ENCODE measurements around the gene CFAP221. TPM values are rescaled to one million over a fixed set of nuclear protein-coding genes. Genes with fewer than 3 reads are reported as not detected.
"Not testable (repeated sequence)": the region's sequence is repeated elsewhere in the genome, so short reads cannot be mapped to it uniquely, and the experiment has no call there.

CFAP221 gene
- total RNA-seq, 1 donor from 2014 or later: 1.0 TPM

GRCh38 chr2:119606674-119607073 is 62.4 kb downstream of the CFAP221 start:
- H3K4me3 ChIP-seq: no peak overlapping the region
- DNase-seq: no peak
- H3K27ac ChIP-seq (replicated peaks): no peak overlapping the region
- intact Hi-C loops (cut with micrococcal nuclease): no loop called here
- H3K27me3 ChIP-seq (ENCODE audit: low read depth): peaks cover 7% of the 10 kb centered on the region
- H3K4me1 ChIP-seq: no peaks in the 10 kb centered on the region
- no peak for TF ChIP-seq CTCF (IDR thresholded peaks at IDR 0.05; ENCODE audit: borderline replicate concordance)
- no peaks in the 10 kb centered on the region for H3K9me3 ChIP-seq (replicated peaks)
- H3K36me3 ChIP-seq: no peaks in the 10 kb centered on the region

GRCh38 chr2:119608553-119608952 is 64.3 kb downstream of the CFAP221 start:
- no peaks in the 10 kb centered on the region for H3K36me3 ChIP-seq
- no peak overlapping the region for H3K27ac ChIP-seq (replicated peaks)
- DNase-seq: no peak
- no peaks in the 10 kb centered on the region for H3K4me1 ChIP-seq
- no peak for TF ChIP-seq CTCF (IDR thresholded peaks at IDR 0.05; ENCODE audit: borderline replicate concordance)
- H3K9me3 ChIP-seq (replicated peaks): peaks cover 10% of the 10 kb centered on the region
- intact Hi-C loops (cut with micrococcal nuclease): no loop called here
- H3K27me3 ChIP-seq (ENCODE audit: low read depth): peaks cover 7% of the 10 kb centered on the region
- H3K4me3 ChIP-seq: no peak overlapping the region

- no peak overlapping the region for H3K4me3 ChIP-seq
- H3K4me1 ChIP-seq: no peaks in the 10 kb centered on the region
- DNase-seq: no peak
- H3K27me3 ChIP-seq (ENCODE audit: low read depth): peaks cover 7% of the 10 kb centered on the region
- no peak overlapping the region for H3K27ac ChIP-seq (replicated peaks)
- intact Hi-C loops (cut with micrococcal nuclease): no loop called here
- H3K36me3 ChIP-seq: no peaks in the 10 kb centered on the region
- TF ChIP-seq CTCF (IDR thresholded peaks at IDR 0.05; ENCODE audit: borderline replicate concordance): no peak
- H3K9me3 ChIP-seq (replicated peaks): peaks cover 18% of the 10 kb centered on the region
These were observed 65.1 kb downstream of the CFAP221 start for GRCh38 chr2:119609337-119609736.

GRCh38 chr2:119614140-119614539 is 69.9 kb downstream of the CFAP221 start:
- H3K36me3 ChIP-seq; H3K27ac ChIP-seq (replicated peaks); intact Hi-C loops (cut with micrococcal nuclease); H3K4me1 ChIP-seq; DNase-seq; H3K4me3 ChIP-seq: not testable (repeated sequence)
- peaks cover 34% of the 10 kb centered on the region for H3K9me3 ChIP-seq (replicated peaks)
- peaks cover 12% of the 10 kb centered on the region for H3K27me3 ChIP-seq (ENCODE audit: low read depth)

GRCh38 chr2:119616421-119616820 is 72.2 kb downstream of the CFAP221 start:
- Histone ChIP-seq H3K27me3 (ENCODE audit: low read depth) (peaks cover 10% of the 10 kb centered on the region), H3K27ac (replicated peaks) (no peak overlapping the region), H3K4me3 (no peak overlapping the region), H3K4me1 (no peaks in the 10 kb centered on the region), H3K9me3 (replicated peaks) (peaks cover 34% of the 10 kb centered on the region), H3K36me3 (no peaks in the 10 kb centered on the region)
- DNase-seq: no peak
- TF ChIP-seq CTCF (IDR thresholded peaks at IDR 0.05; ENCODE audit: borderline replicate concordance): no peak
- intact Hi-C loops (cut with micrococcal nuclease): no loop called here

- Histone ChIP-seq H3K4me3 (no peak overlapping the region), H3K27me3 (ENCODE audit: low read depth) (peaks cover 10% of the 10 kb centered on the region), H3K4me1 (no peaks in the 10 kb centered on the region), H3K36me3 (no peaks in the 10 kb centered on the region), H3K9me3 (replicated peaks) (peaks cover 34% of the 10 kb centered on the region), H3K27ac (replicated peaks) (no peak overlapping the region)
- intact Hi-C loops (cut with micrococcal nuclease): no loop called here
- no peak for TF ChIP-seq CTCF (IDR thresholded peaks at IDR 0.05; ENCODE audit: borderline replicate concordance)
- DNase-seq: no peak
These were observed 73.2 kb downstream of the CFAP221 start for GRCh38 chr2:119617455-119617854.

- Histone ChIP-seq H3K27me3 (ENCODE audit: low read depth) (peaks cover 10% of the 10 kb centered on the region), H3K9me3 (replicated peaks) (peaks cover 27% of the 10 kb centered on the region)
- H3K27ac ChIP-seq (replicated peaks); intact Hi-C loops (cut with micrococcal nuclease); H3K4me1 ChIP-seq; DNase-seq; H3K36me3 ChIP-seq; H3K4me3 ChIP-seq: not testable (repeated sequence)
These were observed 74.5 kb downstream of the CFAP221 start for GRCh38 chr2:119618725-119619124.

All from left ventricle myocardium inferior (tissue), 1 donor.